HG03439 (cell line): ENCODE results near the gene MKNK2.

Experiments
- ATAC-seq: cut with Tn5 transposase; IDR thresholded peaks from one replicate; pipeline ENCODE4 v1.9.1; 2021; ENCODE audit warnings: mild to moderate bottlenecking, moderate library complexity; ENCODE audit not compliant: unreplicated experiment

Gene MKNK2

DNA sequence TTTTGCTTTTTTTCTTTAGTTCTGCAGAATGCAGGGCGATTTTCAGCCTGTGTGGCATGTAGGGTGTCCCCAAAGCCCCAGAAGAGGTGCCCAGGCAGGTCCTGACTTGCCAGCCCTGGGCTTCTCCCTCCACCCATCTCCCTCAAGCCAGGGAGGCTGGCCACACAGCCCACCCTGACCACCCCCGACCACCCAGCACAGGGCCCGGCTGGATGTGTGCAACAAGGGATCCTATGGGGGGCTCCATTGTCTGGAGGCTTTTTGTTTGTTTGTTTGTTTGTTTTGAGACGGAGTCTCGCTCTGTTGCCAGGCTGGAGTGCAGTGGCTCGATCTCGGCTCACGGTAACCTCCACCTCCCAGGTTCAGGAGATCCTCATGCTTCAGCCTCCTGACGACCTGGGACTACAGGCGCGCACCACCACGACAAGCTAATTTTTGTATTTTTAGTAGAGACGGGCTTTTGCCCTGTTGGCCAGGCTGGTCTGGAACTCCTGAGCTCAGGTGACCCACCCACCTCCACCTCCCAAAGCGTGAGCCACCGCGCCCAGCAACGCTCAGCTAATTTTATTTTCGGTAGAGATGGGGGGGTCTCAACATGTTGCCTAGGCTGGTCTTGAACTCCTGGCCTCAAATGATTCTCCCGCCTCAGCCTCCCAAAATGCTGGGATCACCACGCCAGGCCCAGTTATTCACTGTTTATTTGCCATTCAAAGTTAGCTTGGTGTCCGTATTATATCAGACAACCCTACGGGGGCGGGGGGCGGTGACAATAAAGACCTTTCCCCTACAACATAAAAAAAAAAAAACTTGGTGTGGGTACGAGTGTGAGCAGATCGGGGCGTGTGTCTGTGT is 7.8 kb upstream of the MKNK2 start:
- no peak for ATAC-seq

DNA sequence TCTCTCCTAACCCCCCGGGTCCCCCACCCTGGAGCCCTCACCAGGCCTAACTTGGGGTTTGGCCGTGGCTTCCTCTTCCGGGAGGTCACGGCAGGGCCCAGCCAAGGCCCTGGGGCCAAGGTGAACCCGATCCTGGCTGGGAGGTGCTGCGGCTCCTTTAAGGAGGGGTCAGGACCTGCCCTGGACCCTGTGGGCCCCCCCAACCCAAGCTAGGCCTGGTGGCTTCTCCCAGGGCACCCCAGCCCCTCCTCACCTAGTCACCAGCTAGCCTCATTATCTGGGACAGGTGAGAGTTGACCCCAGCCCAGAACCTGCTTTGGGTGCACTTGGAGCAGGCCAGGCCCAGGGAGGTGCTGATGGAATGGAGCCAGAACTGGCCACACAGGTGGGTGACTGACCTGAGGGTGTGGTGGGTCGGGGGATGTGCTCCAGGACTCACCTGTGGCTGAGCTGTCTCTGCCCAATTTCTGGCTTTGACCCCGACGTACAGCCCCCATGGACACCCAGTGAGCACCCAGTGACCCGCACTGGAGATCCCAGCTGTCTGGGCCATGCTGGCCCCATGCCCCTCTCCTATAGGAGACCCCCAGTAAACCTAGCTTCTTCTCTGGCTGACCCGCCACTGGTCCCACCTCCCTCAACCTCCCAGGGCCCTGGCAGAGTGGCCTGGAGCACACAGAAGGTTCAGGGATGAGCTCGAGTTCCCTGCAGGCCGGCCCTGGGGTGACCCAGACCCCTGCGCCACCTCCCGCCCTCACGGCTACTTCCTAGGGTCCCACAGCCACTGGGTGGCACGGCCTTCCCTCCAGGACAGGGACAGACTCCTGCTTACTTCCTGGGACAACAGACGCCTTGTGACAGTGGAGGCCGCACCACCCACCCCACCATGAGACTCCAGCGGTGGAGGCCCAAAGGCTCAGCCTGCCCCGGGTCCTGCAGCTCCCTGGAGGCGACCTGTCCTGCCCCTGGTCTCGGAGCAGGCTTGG is 6.7 kb upstream of the MKNK2 start:
- no peak for ATAC-seq

DNA sequence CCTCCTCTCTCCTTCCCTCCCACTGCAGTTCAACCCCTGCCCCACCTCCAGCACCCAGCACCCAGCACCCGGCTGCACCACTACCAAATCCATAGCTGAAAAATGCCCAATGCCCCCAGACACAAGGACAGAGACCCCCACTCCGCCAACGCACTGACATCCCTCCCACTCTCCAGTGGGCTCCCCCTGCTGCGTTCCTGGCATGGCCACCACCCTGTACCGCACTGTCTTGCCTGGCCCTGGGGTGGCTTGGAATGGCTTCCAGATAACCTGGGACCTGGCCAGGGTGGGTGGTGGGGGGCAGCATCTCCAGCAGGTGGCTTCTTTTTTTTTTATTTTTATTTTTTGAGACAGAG is 5.8 kb upstream of the MKNK2 start:
- ATAC-seq: no peak

DNA sequence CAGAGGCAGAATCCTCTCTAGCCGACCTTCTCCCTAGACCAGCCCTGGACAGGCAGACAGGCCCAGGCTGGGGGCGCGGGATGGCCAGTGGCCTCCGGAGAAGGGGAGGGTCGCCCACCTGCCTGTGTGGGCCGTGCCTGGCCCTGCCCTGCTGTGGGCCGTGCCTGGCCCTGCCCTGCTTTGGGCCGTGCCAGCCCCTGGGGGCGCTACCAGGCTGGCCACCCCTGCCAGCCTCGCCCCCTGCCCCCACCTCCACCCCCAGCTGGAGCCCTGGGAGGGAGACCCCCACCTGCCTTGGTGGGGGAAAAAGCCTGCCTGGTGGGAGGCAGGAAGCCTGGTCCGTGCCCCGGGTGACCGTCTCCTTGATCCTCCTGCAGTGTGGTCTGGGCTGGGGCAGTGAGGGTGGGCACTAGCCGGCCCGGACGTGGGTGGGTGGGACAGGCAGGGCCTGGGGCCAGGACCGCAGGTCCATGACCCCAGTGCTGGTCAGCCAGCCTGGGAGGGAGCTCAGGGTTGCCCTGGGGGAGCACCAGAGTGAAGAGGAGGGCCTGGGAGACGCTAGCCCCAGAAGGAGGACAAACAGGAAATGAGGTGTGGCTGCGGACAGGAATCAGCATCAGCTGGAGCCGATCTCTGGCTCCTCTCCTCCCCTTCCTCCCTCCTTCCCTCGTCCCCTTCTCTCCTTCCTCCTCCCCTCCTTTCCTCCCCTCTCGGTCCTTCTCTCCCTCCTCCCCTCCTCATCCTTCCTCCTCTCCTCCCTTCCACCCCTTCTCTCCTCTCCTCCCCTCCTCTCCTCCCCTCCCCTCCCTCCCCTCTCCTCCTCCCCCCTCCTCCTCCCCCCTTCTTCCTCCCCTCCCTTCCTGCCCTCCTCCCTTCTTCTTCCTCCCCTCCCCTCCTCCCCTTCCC is 5.1 kb upstream of the MKNK2 start:
- no peak for ATAC-seq

DNA sequence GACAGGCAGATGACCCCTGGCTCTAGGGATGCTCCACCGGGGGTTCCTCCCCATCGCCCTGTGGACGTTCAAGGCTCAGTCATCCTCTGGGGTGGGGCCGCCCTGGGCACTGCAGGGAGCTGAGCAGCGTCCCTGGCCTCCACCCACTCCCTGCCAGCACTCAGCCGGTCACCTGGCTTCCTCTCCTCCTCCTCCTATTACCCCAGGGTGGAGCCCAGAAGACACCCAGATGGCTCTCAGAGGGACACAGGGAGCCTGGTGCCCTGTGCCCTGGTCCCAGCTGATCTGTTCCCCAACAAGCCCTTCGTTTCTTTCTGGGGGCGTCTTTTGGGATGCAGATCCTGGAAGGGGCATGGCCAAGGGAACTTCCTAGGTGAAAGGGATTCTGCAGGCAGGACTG is 3.7 kb upstream of the MKNK2 start:
- no peak for ATAC-seq

- ATAC-seq: no peak
Measured at GRCh38 chr19:2053601-2054389, 2.8 kb upstream of the MKNK2 start.

- ATAC-seq: no peak
Measured at GRCh38 chr19:2051773-2052704, 995 bp upstream of the MKNK2 start.

GRCh38 chr19:2050349-2050990 is 574 bp downstream of the MKNK2 start:
- ATAC-seq: peak; percentile 12

GRCh38 chr19:2049741-2050348 is 1.2 kb downstream of the MKNK2 start:
- no peak for ATAC-seq

GRCh38 chr19:2048959-2049740 is 1.9 kb downstream of the MKNK2 start:
- ATAC-seq: no peak

GRCh38 chr19:2048104-2048958 is 2.7 kb downstream of the MKNK2 start:
- ATAC-seq: no peak

GRCh38 chr19:2047449-2048103 is 3.5 kb downstream of the MKNK2 start:
- no peak for ATAC-seq

DNA sequence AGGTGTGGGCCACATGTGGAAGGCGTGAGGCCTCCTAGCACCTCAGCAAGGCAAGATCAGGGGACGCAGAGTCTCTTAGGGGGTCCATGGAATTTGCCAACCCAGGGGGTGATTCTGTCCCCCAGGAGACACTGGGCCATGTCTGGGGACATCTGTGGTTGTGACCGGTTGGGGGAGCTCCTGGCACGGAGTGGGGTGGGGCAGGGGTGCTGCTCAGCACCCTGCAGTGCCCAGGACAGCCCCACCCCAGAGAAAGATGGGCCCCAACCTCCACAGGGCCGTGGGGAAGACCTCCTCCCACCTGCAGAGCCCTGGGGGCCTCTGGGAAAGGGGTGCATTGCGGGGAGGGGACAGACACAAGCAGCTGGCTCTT is 4.0 kb downstream of the MKNK2 start:
- ATAC-seq: no peak

DNA sequence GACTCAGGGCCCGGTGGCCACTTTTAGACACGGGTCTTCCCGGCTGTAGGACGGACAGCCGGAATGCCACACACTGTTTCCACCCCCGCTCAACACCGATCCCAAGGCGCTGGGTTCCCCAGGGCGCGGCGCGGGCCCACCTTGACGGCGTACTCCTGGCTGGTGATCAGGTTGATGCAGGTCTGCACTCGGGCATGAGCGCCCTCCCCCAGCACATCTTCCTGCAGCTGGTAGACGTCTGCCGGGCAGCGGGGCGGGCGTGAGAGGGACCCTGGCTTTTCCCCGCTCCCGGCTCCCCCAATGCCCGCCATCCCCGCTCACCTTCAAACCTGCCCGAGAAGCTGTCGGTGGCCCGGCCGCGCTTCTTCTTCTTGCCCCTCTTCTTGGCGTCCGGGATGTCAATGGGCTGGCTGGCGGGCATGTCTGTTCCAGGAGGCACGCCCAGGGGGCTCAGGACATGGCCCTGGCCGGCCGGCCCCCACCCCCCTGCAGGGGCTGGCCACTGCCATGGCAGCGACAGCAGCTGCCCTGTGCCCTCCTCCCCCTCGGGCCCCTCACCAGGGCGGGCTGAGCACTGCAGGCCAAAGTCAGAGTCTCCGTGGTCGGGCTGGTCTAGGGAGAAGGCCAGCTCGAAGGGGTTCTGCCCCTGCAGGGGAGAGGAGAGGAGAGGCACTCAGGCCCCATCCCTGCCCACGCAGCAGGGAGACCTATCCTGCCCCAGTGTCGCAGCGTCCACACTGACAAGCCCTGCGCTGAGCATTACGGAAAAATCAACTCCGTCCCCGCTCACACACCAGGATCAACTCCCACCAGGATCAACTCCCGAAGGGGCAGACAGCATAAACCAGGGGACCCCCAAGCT is 4.8 kb downstream of the MKNK2 start:
- no peak for ATAC-seq

GRCh38 chr19:2045501-2046045 is 5.5 kb downstream of the MKNK2 start:
- ATAC-seq: no peak
